Right atrium auricular region (tissue), 2 donors: ENCODE results near the gene SEC31A. TPM values are rescaled to one million over a fixed set of nuclear protein-coding genes. Genes with fewer than 3 reads are reported as not detected.
"Not testable (repeated sequence)": the region's sequence is repeated elsewhere in the genome, so short reads cannot be mapped to it uniquely, and the experiment has no call there.

Experiments used
- DNase-seq: peaks from one replicate; pipeline ENCODE4 v3.0.0-alpha.2; 2019; ENCODE audit warnings: low spot score
- H3K27ac ChIP-seq, 2 donors: fragments of 200-600 bp; sonication (generic); 1 replicate in 1 of 2; 2 replicates in 1 of 2; pipeline ENCODE4 v1.5.1; 2016 to 2019
- H3K27me3 ChIP-seq, 2 donors: fragments of 200-600 bp; sonication (generic); one replicate each; pipeline versions ENCODE4 v1.5.1 to v1.6.0; 2017 to 2019
- H3K36me3 ChIP-seq: fragments of 200-600 bp; sonication (generic); one replicate; pipeline ENCODE4 v1.5.1; 2016
- H3K4me1 ChIP-seq, 2 donors: fragments of 200-600 bp; sonication (generic); one replicate each; pipeline versions ENCODE4 v1.5.1 to v1.6.0; 2017 to 2019
- H3K4me3 ChIP-seq, 2 donors: fragments of 200-600 bp; sonication (generic); 1 replicate in 1 of 2; 2 replicates in 1 of 2; pipeline ENCODE4 v1.5.1; 2017 to 2019; ENCODE audit warnings: mild to moderate bottlenecking in 1 of 2, moderate library complexity in 1 of 2
- H3K9me3 ChIP-seq, 2 donors: fragments of 200-600 bp; sonication (generic); one replicate each; pipeline ENCODE4 v1.5.1; 2019
- total RNA-seq, 2 donors: library from RNA; depleted of rRNA; stranded (reverse); fragments of >200 nt; gene quantifications; one replicate each; pipeline ENCODE4 v1.1.0, GENCODE V29; 2016
- TF ChIP-seq, protein P1 (sequence below), 2 donors: fragments of 200-600 bp; sonication (generic); IDR thresholded peaks; one replicate each; pipeline ENCODE4 v1.5.1; 2019; ENCODE audit warnings: antibody characterized with exemption in 2 of 2

The SEC31A gene
- total RNA-seq, 2 donors from 2014 or later: 107 to 116 TPM

DNA sequence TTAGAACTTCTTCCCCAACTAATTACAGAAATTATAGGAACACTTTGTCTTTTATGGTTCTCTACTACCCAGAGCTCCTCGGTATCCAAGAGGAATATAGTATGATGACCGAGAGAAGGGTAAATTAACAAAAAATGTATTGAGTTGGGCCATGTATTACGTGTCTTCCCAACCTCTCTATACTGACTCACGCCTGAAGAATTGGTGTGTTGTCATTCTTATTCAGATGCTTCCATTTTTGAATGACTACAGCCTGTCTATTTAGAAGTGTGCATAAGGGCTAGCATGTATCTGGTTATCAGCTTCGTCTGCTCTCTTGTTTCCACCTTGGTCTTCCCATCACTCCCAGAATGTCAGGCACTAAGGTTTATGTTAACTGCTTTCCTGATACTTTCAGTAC is 67.9 kb downstream of the SEC31A start:
- Histone ChIP-seq H3K9me3 (no peaks in the 10 kb centered on the region), H3K4me1 (no peaks in the 10 kb centered on the region), H3K27ac (no peak overlapping the region), H3K36me3 (peaks cover 100% of the 10 kb centered on the region), H3K27me3 (no peaks in the 10 kb centered on the region), H3K4me3 (no peak overlapping the region)
- TF ChIP-seq, protein P1, sequence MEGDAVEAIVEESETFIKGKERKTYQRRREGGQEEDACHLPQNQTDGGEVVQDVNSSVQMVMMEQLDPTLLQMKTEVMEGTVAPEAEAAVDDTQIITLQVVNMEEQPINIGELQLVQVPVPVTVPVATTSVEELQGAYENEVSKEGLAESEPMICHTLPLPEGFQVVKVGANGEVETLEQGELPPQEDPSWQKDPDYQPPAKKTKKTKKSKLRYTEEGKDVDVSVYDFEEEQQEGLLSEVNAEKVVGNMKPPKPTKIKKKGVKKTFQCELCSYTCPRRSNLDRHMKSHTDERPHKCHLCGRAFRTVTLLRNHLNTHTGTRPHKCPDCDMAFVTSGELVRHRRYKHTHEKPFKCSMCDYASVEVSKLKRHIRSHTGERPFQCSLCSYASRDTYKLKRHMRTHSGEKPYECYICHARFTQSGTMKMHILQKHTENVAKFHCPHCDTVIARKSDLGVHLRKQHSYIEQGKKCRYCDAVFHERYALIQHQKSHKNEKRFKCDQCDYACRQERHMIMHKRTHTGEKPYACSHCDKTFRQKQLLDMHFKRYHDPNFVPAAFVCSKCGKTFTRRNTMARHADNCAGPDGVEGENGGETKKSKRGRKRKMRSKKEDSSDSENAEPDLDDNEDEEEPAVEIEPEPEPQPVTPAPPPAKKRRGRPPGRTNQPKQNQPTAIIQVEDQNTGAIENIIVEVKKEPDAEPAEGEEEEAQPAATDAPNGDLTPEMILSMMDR (IDR thresholded peaks at IDR 0.05): no peak
- no peak for DNase-seq

DNA sequence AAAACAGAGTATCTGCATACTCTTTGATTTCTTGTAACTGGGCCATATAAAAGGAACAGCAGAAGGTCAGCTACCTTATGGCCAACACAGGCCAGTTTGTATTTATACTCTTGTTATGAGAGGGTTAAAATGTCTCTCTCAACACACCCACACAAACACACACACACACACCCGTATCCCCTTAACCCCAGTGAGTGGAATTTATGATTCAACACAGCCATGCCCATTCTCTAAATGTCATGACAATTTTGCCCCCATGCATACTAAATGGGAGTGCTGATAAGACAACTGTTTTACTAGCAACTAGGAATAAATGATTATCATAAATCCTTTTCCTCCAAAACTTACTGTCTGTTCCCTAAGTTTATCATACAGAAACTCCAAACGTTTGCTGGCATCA is 70.3 kb downstream of the SEC31A start:
- H3K27me3 ChIP-seq: no peaks in the 10 kb centered on the region
- peaks cover 92% of the 10 kb centered on the region for H3K36me3 ChIP-seq
- no peak for DNase-seq
- no peaks in the 10 kb centered on the region for H3K4me1 ChIP-seq
- no peaks in the 10 kb centered on the region for H3K9me3 ChIP-seq
- H3K4me3 ChIP-seq: no peak overlapping the region
- TF ChIP-seq, protein P1 (IDR thresholded peaks at IDR 0.05): no peak
- no peak overlapping the region for H3K27ac ChIP-seq

DNA sequence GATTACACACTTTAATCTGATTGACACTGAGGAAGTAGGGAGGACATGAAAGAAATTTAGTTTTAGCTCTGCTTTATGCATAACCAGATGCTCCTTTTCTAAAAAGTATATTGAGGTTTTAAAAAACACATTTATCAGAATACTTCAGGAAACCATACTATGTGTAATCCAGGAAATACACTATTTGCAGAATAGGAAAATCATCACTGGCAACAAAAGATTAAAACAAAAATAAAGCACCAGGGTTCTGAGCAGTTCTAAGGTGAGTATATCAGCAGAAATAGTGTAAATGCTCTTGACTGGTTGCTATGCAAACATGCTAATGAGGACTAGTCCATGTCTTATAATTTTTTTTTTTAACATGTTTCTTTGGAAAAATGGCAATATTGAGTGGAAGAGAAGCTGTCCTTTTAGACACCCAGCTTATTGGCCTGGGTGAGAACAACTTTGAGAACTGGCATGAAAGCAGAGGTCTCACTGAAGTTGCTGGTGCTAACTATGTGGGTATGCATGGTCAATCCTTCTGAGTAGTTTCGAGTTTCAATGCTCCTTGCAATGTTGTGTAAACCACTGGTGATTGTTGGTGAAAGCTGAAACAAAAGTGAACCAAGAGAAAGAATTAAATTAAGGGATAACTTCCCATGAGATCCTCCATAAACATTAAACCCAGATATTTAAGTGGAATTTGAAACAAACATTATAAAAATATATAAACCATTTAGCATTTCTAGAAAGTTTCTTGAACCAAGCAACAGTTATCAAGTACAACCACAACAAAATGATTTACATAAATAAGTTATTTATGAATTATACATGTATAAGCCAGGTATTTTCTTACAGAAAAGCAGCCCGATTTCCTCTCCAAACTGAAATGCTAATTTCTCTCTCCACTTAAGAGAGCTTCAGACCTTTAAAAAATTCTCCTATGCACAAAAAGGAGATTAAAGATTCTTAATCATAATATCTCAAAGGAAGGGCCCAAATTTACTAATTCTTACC is 72.0 kb downstream of the SEC31A start:
- Histone ChIP-seq H3K27me3 (no peaks in the 10 kb centered on the region), H3K4me3 (no peak overlapping the region), H3K4me1 (no peaks in the 10 kb centered on the region), H3K36me3 (peaks cover 75% of the 10 kb centered on the region), H3K9me3 (no peaks in the 10 kb centered on the region), H3K27ac (no peak overlapping the region)
- TF ChIP-seq, protein P1 (IDR thresholded peaks at IDR 0.05): no peak
- DNase-seq: no peak

DNA sequence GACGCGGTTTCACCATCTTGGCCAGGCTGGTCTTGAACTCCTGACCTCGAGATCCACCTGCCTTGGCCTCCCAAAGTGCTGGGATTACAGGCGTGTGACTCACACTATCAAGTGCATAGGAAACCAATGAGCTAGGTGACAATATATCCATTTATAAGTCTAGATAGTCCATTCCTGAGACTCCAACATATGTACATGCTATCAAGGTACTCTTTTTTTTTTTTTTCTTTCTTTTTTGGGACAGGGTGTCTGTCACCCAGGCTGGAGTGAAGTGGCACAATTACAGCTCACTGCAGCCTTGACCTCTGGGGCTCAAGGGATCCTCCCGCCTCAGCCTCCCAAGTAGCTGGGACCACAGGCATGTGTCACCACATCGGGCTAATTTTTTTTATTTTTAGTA is 74.1 kb downstream of the SEC31A start:
- not testable (repeated sequence) for H3K27ac ChIP-seq, H3K27me3 ChIP-seq, DNase-seq, H3K4me3 ChIP-seq, H3K4me1 ChIP-seq, H3K9me3 ChIP-seq
- H3K36me3 ChIP-seq: peaks cover 54% of the 10 kb centered on the region

DNA sequence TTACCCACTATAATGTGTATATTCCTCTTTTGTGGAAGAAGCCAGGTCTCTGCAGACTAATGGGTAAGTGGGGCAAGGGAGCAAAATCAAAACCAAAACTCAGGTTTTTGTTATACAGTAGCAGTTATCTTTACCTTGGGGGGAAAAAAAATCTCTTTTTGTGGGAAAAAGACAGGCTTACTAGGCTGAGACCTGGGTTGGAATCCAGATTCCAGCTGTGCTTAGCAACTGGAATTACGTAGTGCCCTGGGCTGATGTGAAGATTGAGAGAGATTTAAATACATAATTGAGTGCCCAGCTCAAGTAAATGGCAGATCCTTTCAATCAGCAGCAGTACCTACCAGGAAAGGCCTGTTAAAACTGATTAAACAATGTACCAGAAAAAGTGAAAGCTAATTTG is 76.9 kb downstream of the SEC31A start:
- Histone ChIP-seq H3K27me3 (no peaks in the 10 kb centered on the region), H3K4me3 (no peak overlapping the region), H3K36me3 (peaks cover 26% of the 10 kb centered on the region), H3K4me1 (peaks cover 0 to 7% of the 10 kb centered on the region in 2 donors), H3K27ac (no peak overlapping the region), H3K9me3 (no peaks in the 10 kb centered on the region)
- DNase-seq: no peak
- TF ChIP-seq, protein P1 (IDR thresholded peaks at IDR 0.05): no peak

DNA sequence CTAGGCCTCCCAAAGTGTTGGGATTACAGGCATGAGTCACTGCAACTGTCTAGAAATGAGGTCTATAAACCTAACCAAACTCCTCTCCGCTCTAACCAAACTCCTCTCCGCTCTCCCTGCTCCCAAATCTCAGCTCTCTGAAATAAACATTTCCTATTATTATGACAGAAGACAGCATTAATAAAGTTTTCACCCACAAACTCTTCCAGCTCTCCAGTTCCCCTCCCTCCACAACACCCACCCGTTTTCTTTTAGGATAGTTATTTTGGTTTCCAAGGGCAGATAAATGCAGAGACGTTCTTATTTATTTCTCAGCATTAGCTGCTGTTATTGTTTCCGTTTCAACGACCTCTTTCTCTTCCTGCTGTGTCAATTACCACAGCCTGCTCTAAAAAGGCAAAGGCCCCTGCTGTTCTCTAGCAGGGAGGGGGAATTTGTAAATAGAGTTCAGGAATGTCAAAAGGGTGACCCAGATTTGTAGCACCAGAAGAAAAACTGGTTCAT is 79.1 kb downstream of the SEC31A start:
- no peak for DNase-seq
- H3K9me3 ChIP-seq: no peaks in the 10 kb centered on the region
- no peaks in the 10 kb centered on the region for H3K27me3 ChIP-seq
- H3K4me1 ChIP-seq: peaks cover 0 to 7% of the 10 kb centered on the region in 2 donors
- H3K4me3 ChIP-seq: no peak overlapping the region
- peaks cover 4% of the 10 kb centered on the region for H3K36me3 ChIP-seq
- TF ChIP-seq, protein P1 (IDR thresholded peaks at IDR 0.05): no peak
- H3K27ac ChIP-seq: no peak overlapping the region
